Measurements from ENCODE around the gene FNDC5.

The FNDC5 gene

GRCh38 chr1:32898958-32899357 is 28.2 kb upstream of the FNDC5 start:
- Histone ChIP-seq H3K9me3 (no peaks in the 10 kb centered on the region), H3K4me3 (ENCODE audit: low read depth in 1 of 2, low read length in 1 of 2) (no peak overlapping the region), H3K36me3 (no peaks in the 10 kb centered on the region), H3K27ac (no peak overlapping the region), H3K27me3 (peaks cover 100% of the 10 kb centered on the region), H3K4me1 (ENCODE audit: control insufficient read depth in 1 of 2, insufficient read depth in 1 of 2, low read depth in 1 of 2, low read length in 1 of 2) (no peaks in the 10 kb centered on the region)
- no peak for TF ChIP-seq CTCF (IDR thresholded peaks at IDR 0.05)

- no peak overlapping the region for H3K4me3 ChIP-seq (ENCODE audit: low read depth in 1 of 2, low read length in 1 of 2)
- TF ChIP-seq CTCF (IDR thresholded peaks at IDR 0.05): no peak
- no peaks in the 10 kb centered on the region for H3K9me3 ChIP-seq
- H3K36me3 ChIP-seq: no peaks in the 10 kb centered on the region
- H3K4me1 ChIP-seq (ENCODE audit: control insufficient read depth in 1 of 2, insufficient read depth in 1 of 2, low read depth in 1 of 2, low read length in 1 of 2): peaks cover 0 to 6% of the 10 kb centered on the region in 2 experiments
- H3K27ac ChIP-seq: no peak overlapping the region
- H3K27me3 ChIP-seq: peaks cover 100% of the 10 kb centered on the region
These were observed 27.3 kb upstream of the FNDC5 start for GRCh38 chr1:32898056-32898455.

- H3K36me3 ChIP-seq: no peaks in the 10 kb centered on the region
- H3K9me3 ChIP-seq: no peaks in the 10 kb centered on the region
- H3K27me3 ChIP-seq: peaks cover 100% of the 10 kb centered on the region
- no peak overlapping the region for H3K4me3 ChIP-seq (ENCODE audit: low read depth in 1 of 2, low read length in 1 of 2)
- no peak for TF ChIP-seq CTCF (IDR thresholded peaks at IDR 0.05)
- H3K4me1 ChIP-seq (ENCODE audit: control insufficient read depth in 1 of 2, insufficient read depth in 1 of 2, low read depth in 1 of 2, low read length in 1 of 2): peaks cover 0 to 10% of the 10 kb centered on the region in 2 experiments
- H3K27ac ChIP-seq: no peak overlapping the region
These were observed 26.7 kb upstream of the FNDC5 start for GRCh38 chr1:32897082-32898049.

- Histone ChIP-seq H3K27me3 (peaks cover 100% of the 10 kb centered on the region), H3K36me3 (no peaks in the 10 kb centered on the region), H3K9me3 (no peaks in the 10 kb centered on the region)
These were observed 25.7 kb upstream of the FNDC5 start for GRCh38 chr1:32896451-32896850.

More at GRCh38 chr1:32896451-32896850, 25.7 kb upstream of the FNDC5 start:
- Histone ChIP-seq H3K27ac (no peak overlapping the region), H3K4me3 (ENCODE audit: low read depth in 1 of 2, low read length in 1 of 2) (no peak overlapping the region), H3K4me1 (ENCODE audit: control insufficient read depth in 1 of 2, insufficient read depth in 1 of 2, low read depth in 1 of 2, low read length in 1 of 2) (peaks cover 0 to 10% of the 10 kb centered on the region in 2 experiments)
- no peak for TF ChIP-seq CTCF (IDR thresholded peaks at IDR 0.05)
